ENCODE results near the gene ELOVL3. TPM values are rescaled to one million over a fixed set of nuclear protein-coding genes. Genes with fewer than 3 reads are reported as not detected.

Gene ELOVL3
- total and polyA plus RNA-seq, 10 of the 15 experiments (the other 5 are each of a cell fraction or from before 2014, with no cell fraction given), result 0.10 to 0.18 (median 0.11) TPM; not detected in 7

GRCh38 chr10:102195296-102195870 lies 30.7 kb upstream of the ELOVL3 start:
- Histone ChIP-seq H3K4me2 (ENCODE audit: control insufficient read depth, insufficient read depth) (no peak overlapping the region), H3K9me3 (replicated peaks; ENCODE audit: control insufficient read depth, insufficient read depth, low read length) (peaks cover 5% of the 10 kb centered on the region; the same call in 2 of the 3 replicates), H3K36me3 (ENCODE audit: control insufficient read depth in 2 of 2, insufficient read depth in 2 of 2, low read length in 1 of 2) (no peaks in the 10 kb centered on the region), H2AFZ (ENCODE audit: control insufficient read depth, low read depth, low read length) (no peak overlapping the region), H3K27ac (ENCODE audit: control insufficient read depth, insufficient read depth) (no peak overlapping the region), H3K79me2 (ENCODE audit: control insufficient read depth, insufficient read depth, low read length) (no peaks in the 10 kb centered on the region), H3K4me3 (no peak overlapping the region), H3K9ac (ENCODE audit: control insufficient read depth, insufficient read depth, low read length) (no peak overlapping the region), H3K27me3 (replicated peaks in 1 of 2; ENCODE audit: control insufficient read depth in 2 of 2, insufficient read depth in 2 of 2, low read length in 1 of 2) (no peaks in the 10 kb centered on the region), H3K4me1 (ENCODE audit: control insufficient read depth, insufficient read depth, low read length) (no peaks in the 10 kb centered on the region), H4K20me1 (ENCODE audit: control insufficient read depth, insufficient read depth) (no peaks in the 10 kb centered on the region)
- CTCF ChIA-PET, result no interaction called here
- WGBS (ENCODE audit: insufficient coverage, insufficient replicate concordance, low lambda C conversion rate, missing lambda C conversion rate), result 51% methylated on average over 6 of the region's 6 CpGs
- TF ChIP-seq MTA2 (IDR thresholded peaks at IDR 0.05; ENCODE audit: low read depth) (no peak), CHD4 (IDR thresholded peaks at IDR 0.05) (no peak), NFYB (IDR thresholded peaks at IDR 0.05; ENCODE audit: insufficient read depth, low read depth, low read length) (no peak), CBX5 (IDR thresholded peaks at IDR 0.05; ENCODE audit: low read depth) (no peak), SREBF1 (IDR thresholded peaks at IDR 0.05; ENCODE audit: low read length) (no peak)
- SMC1A ChIA-PET (ENCODE audit: uncharacterized antibody, unreplicated experiment), result no interaction called here
- RAD21 ChIA-PET (ENCODE audit: unreplicated experiment), result no interaction called here
- in situ Hi-C loops (cut with MboI) (no loop called here), intact Hi-C loops (cut with micrococcal nuclease; ENCODE audit: unreplicated experiment) (no loop called here)
- no TSS peak for BruUV-seq (replicated peaks)
- FAIRE-seq (no peak), DNase-seq (ENCODE audit: low read depth, low spot score) (no peak), ATAC-seq (no peak)
- POLR2A ChIA-PET, result no interaction called here

- no TSS peak for BruUV-seq (replicated peaks)
- H3K9me3 ChIP-seq (replicated peaks; ENCODE audit: control insufficient read depth, insufficient read depth, low read length), result peaks cover 2% of the 10 kb centered on the region; the same call in 1 of the 3 replicates
- ChIA-PET RAD21 (ENCODE audit: unreplicated experiment) (no interaction called here), POLR2A (no interaction called here), SMC1A (ENCODE audit: uncharacterized antibody, unreplicated experiment) (no interaction called here), CTCF (no interaction called here)
- WGBS (ENCODE audit: insufficient coverage, insufficient replicate concordance, low lambda C conversion rate, missing lambda C conversion rate), result 0% methylated on average over 2 of the region's 2 CpGs
- DNase-seq (ENCODE audit: low read depth, low spot score) (no peak), FAIRE-seq (no peak), ATAC-seq (peak; percentile 85)
- H3K79me2 ChIP-seq (ENCODE audit: control insufficient read depth, insufficient read depth, low read length), result no peaks in the 10 kb centered on the region
- H3K4me2 ChIP-seq (ENCODE audit: control insufficient read depth, insufficient read depth), result no peak overlapping the region
- H2AFZ ChIP-seq (ENCODE audit: control insufficient read depth, low read depth, low read length), result no peak overlapping the region
- no peak overlapping the region for H3K4me3 ChIP-seq
- intact Hi-C loops (cut with micrococcal nuclease; ENCODE audit: unreplicated experiment) (no loop called here), in situ Hi-C loops (cut with MboI) (no loop called here)
- H3K4me1 ChIP-seq (ENCODE audit: control insufficient read depth, insufficient read depth, low read length), result no peaks in the 10 kb centered on the region
- H4K20me1 ChIP-seq (ENCODE audit: control insufficient read depth, insufficient read depth), result no peaks in the 10 kb centered on the region
- H3K27ac ChIP-seq (ENCODE audit: control insufficient read depth, insufficient read depth), result no peak overlapping the region
- no peaks in the 10 kb centered on the region for H3K27me3 ChIP-seq (replicated peaks in 1 of 2; ENCODE audit: control insufficient read depth in 2 of 2, insufficient read depth in 2 of 2, low read length in 1 of 2)
- no peak overlapping the region for H3K9ac ChIP-seq (ENCODE audit: control insufficient read depth, insufficient read depth, low read length)
- H3K36me3 ChIP-seq (ENCODE audit: control insufficient read depth in 2 of 2, insufficient read depth in 2 of 2, low read length in 1 of 2), result no peaks in the 10 kb centered on the region
- TF ChIP-seq BCL11A (IDR thresholded peaks at IDR 0.05; ENCODE audit: low read depth, low read length), result peak; percentile 54; the same call in 1 of the 2 replicates
- TF ChIP-seq CHD4 (IDR thresholded peaks at IDR 0.05), result no peak
- TF ChIP-seq MYB (IDR thresholded peaks at IDR 0.05; ENCODE audit: borderline replicate concordance, low read depth, low read length), result no peak
- TF ChIP-seq ZNF384 (IDR thresholded peaks at IDR 0.05; ENCODE audit: borderline replicate concordance, low read depth, low read length), result no peak
- no peak for TF ChIP-seq HDAC2 (IDR thresholded peaks at IDR 0.05)
- TF ChIP-seq JUND (IDR thresholded peaks at IDR 0.05; ENCODE audit: low read depth, low read length), result no peak
- no peak for TF ChIP-seq IRF5 (IDR thresholded peaks at IDR 0.05; ENCODE audit: borderline replicate concordance)
- no peak for TF ChIP-seq TAF1 (IDR thresholded peaks at IDR 0.05; ENCODE audit: borderline replicate concordance, low read depth, low read length)
- TF ChIP-seq POU2F2 (IDR thresholded peaks at IDR 0.05; ENCODE audit: borderline replicate concordance, low read depth, low read length), result peak; percentile 74; the same call in 1 of the 3 replicates
- peak; percentile 23 to 56; a peak in 2 of 4 replicates for TF ChIP-seq IKZF2 (IDR thresholded peaks at IDR 0.05)
- peak in 1 of 2 experiments; percentile 31; a peak in 1 of 3 replicates for TF ChIP-seq EGR1 (IDR thresholded peaks at IDR 0.05; ENCODE audit: borderline replicate concordance in 1 of 2, low read depth in 2 of 2, low read length in 2 of 2)
- TF ChIP-seq DPF2 (IDR thresholded peaks at IDR 0.05), result 0 out of 2 replicates have a peak, but pooled peaks have one; percentile 39
- TF ChIP-seq EED (IDR thresholded peaks at IDR 0.05; ENCODE audit: low read depth), result peak; percentile 45; the same call in 1 of the 2 replicates
- peak; percentile 45; the same call in 1 of the 2 replicates for TF ChIP-seq NFIC (IDR thresholded peaks at IDR 0.05; ENCODE audit: low read depth, low read length)
- peak; percentile 78; the same call in 1 of the 2 replicates for TF ChIP-seq RUNX3 (IDR thresholded peaks at IDR 0.05; ENCODE audit: low read length)
- TF ChIP-seq SMC3 (IDR thresholded peaks at IDR 0.05; ENCODE audit: borderline replicate concordance, low read length), result no peak
Measured at GRCh38 chr10:102196893-102197292, 29.2 kb upstream of the ELOVL3 start.
